HepG2 (cell line): ENCODE results near the gene BLMH. TPM values are rescaled to one million over a fixed set of nuclear protein-coding genes. Genes with fewer than 3 reads are reported as not detected.

ENCODE experiments used
- CENPX ChIP-seq: sonication (generic); formaldehyde crosslinking; IDR thresholded peaks from 2 replicates; pipeline ENCODE4 v1.9.0; 2021; ENCODE audit warnings: mild to moderate bottlenecking, missing genetic modification reagents, moderate library complexity
- ERF ChIP-seq: IDR thresholded peaks from 2 replicates; pipeline ENCODE4 v1.6.1; 2018; ENCODE audit warnings: missing biosample characterization, missing genetic modification reagents
- FOXJ3 ChIP-seq: sonication (generic); formaldehyde crosslinking; IDR thresholded peaks from 2 replicates; pipeline ENCODE4 v1.4.0; 2020; ENCODE audit warnings: missing genetic modification reagents, mild to moderate bottlenecking, borderline replicate concordance
- GATAD2A ChIP-seq: IDR thresholded peaks from 2 replicates; pipeline ENCODE4 v1.6.1; 2016
- GZF1 ChIP-seq: sonication (generic); formaldehyde crosslinking; IDR thresholded peaks from 2 replicates; pipeline ENCODE4 v1.5.1; 2020; ENCODE audit warnings: mild to moderate bottlenecking, missing genetic modification reagents
- KAT7 ChIP-seq: IDR thresholded peaks from 2 replicates; pipeline ENCODE4 v1.6.1; 2018; ENCODE audit warnings: borderline replicate concordance, missing compliant biosample characterization
- NFATC3 ChIP-seq: sonication (generic); formaldehyde crosslinking; IDR thresholded peaks from 2 replicates; pipeline ENCODE4 v1.5.1; 2020; ENCODE audit warnings: mild to moderate bottlenecking, missing genetic modification reagents
- POLR2AphosphoS5 ChIP-seq: IDR thresholded peaks from 2 replicates; pipeline ENCODE4 v1.6.1; 2012; ENCODE audit warnings: low read depth, low read length
- PPARG ChIP-seq: conservative IDR thresholded peaks from 2 replicates; pipeline ENCODE4 v1.6.1; 2016; ENCODE audit warnings: missing biosample characterization, missing genetic modification reagents
- RARG ChIP-seq: sonication (generic); formaldehyde crosslinking; IDR thresholded peaks from 2 replicates; pipeline ENCODE4 v1.4.0; 2020; ENCODE audit warnings: low read depth, mild to moderate bottlenecking, missing genetic modification reagents
- SIN3B ChIP-seq: fragments of 150-350 bp; IDR thresholded peaks from 2 replicates; pipeline ENCODE4 v1.6.1; 2014; ENCODE audit warnings: low read length
- SP140L ChIP-seq: sonication (generic); formaldehyde crosslinking; IDR thresholded peaks from 2 replicates; pipeline ENCODE4 v1.4.0; 2020; ENCODE audit warnings: missing genetic modification reagents, borderline replicate concordance
- ZC3H4 ChIP-seq: sonication (generic); formaldehyde crosslinking; IDR thresholded peaks from 2 replicates; pipeline ENCODE4 v1.4.0; 2020; ENCODE audit warnings: missing genetic modification reagents, borderline replicate concordance
- ZNF549 ChIP-seq: sonication (generic); formaldehyde crosslinking; IDR thresholded peaks from 2 replicates; pipeline ENCODE4 v1.5.0; 2020; ENCODE audit warnings: missing genetic modification reagents
- ZNF562 ChIP-seq: sonication (generic); formaldehyde crosslinking; IDR thresholded peaks from 2 replicates; pipeline ENCODE4 v1.8.0; 2022; ENCODE audit warnings: missing genetic modification reagents, borderline replicate concordance
- ZSCAN29 ChIP-seq: sonication (generic); formaldehyde crosslinking; conservative IDR thresholded peaks from 2 replicates; pipeline ENCODE4 v1.4.0; 2020; ENCODE audit warnings: mild to moderate bottlenecking, missing genetic modification reagents
- polyA plus RNA-seq, 8 experiments: library from polyadenylated mRNA; depleted of rRNA in 3 of 8; stranded (reverse) in 7 of 8; unstranded in 1 of 8; fragments of >200 nt; fragmentation: Illumina TruSeq in 4 of 8; extraction: Trizol in 4 of 8; gene quantifications; 2 replicates each; pipeline versions ENCODE4 v1.2.1 to v1.2.3, GENCODE V29; 2011 to 2016; ENCODE audit warnings: low read depth in 4 of 8, missing spikeins in 1 of 8, mixed read lengths in 1 of 8; ENCODE audit not compliant: insufficient read depth in 1 of 8
- total RNA-seq, 5 experiments: library from RNA; depleted of rRNA; stranded (reverse); fragments of >200 nt; fragmentation: Illumina TruSeq; extraction: Trizol; gene quantifications; 2 replicates each; pipeline ENCODE4 v1.2.3, GENCODE V29; 2016; ENCODE audit warnings: low read depth in 1 of 5
- TF ChIP-seq, protein P1 (sequence below): sonication (generic); formaldehyde crosslinking; IDR thresholded peaks from 2 replicates; pipeline ENCODE4 v1.8.1; 2023; ENCODE audit warnings: mild to moderate bottlenecking, missing genetic modification reagents
- TF ChIP-seq, protein P2 (sequence below): sonication (generic); formaldehyde crosslinking; conservative IDR thresholded peaks from 2 replicates; pipeline ENCODE4 v1.4.0; 2020; ENCODE audit warnings: missing genetic modification reagents
- TF ChIP-seq, protein P3 (sequence below): sonication (generic); formaldehyde crosslinking; IDR thresholded peaks from 2 replicates; pipeline ENCODE4 v1.9.0; 2021; ENCODE audit warnings: missing genetic modification reagents, borderline replicate concordance
- TF ChIP-seq, protein P4 (sequence below): sonication (generic); formaldehyde crosslinking; IDR thresholded peaks from 2 replicates; pipeline ENCODE4 v1.4.0; 2020; ENCODE audit warnings: missing genetic modification reagents
- TF ChIP-seq, protein P5 (sequence below): sonication (generic); formaldehyde crosslinking; IDR thresholded peaks from 2 replicates; pipeline ENCODE4 v1.4.0; 2020; ENCODE audit warnings: missing genetic modification reagents, borderline replicate concordance

BLMH gene
- total and polyA plus RNA-seq, 2 of the 13 experiments (the other 11 are each of a cell fraction or from before 2014, with no cell fraction given) = 12.1 to 41.0 TPM

DNA sequence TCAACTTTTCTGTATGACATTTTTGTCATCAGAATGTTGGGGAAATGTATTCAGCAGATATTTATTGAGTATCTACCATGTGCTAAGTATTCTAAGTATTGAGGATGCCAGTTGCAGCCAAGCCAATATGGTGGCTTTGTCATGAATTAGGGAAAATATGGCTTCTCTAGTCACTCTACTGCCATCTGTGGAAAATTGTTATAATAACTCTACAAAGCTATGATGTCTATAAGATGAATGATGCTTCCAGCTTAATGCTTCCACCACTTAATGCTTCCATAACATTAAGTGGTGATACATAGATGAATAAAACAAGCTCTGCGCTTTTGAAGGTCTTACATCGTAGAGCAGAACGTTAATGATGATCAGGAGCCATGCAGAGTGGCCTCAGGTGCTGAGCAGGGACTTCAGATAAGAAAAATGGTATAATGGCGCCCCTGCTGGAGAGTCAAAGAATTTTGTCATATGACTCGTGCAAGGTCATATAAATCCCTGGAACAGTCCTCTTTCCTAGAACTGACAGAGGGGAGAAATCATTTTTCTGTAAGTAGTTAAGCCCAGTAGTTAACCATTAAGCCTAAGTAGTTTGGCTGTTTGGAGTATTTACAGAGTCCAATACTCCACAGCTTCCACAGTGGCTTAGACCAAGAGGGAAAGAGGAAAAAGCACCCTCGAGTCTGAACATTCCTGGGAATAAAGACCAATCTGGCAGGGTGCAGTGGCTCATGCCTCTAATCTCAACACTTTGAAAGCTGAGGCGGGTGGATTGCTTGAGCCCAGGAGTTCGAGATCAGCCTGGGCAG is 44.8 kb upstream of the BLMH start (continued):
- TF ChIP-seq, protein P1, sequence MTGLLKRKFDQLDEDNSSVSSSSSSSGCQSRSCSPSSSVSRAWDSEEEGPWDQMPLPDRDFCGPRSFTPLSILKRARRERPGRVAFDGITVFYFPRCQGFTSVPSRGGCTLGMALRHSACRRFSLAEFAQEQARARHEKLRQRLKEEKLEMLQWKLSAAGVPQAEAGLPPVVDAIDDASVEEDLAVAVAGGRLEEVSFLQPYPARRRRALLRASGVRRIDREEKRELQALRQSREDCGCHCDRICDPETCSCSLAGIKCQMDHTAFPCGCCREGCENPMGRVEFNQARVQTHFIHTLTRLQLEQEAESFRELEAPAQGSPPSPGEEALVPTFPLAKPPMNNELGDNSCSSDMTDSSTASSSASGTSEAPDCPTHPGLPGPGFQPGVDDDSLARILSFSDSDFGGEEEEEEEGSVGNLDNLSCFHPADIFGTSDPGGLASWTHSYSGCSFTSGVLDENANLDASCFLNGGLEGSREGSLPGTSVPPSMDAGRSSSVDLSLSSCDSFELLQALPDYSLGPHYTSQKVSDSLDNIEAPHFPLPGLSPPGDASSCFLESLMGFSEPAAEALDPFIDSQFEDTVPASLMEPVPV (CRISPR knock-in tag) = no peak
- TF ChIP-seq SIN3B (no peak), GATAD2A (CRISPR knock-in tag) (peak; percentile 86), NFATC3 (CRISPR knock-in tag) (no peak), ZNF549 (CRISPR knock-in tag) (no peak), ZC3H4 (no peak), KAT7 (CRISPR knock-in tag) (no peak), FOXJ3 (CRISPR knock-in tag) (peak; percentile 47; the same call in 1 of the 2 replicates), PPARG (peak; percentile 84), ZSCAN29 (CRISPR knock-in tag) (no peak), ERF (CRISPR knock-in tag) (peak; percentile 50; the same call in 1 of the 2 replicates), CENPX (CRISPR knock-in tag) (no peak), GZF1 (CRISPR knock-in tag) (no peak), ZNF562 (CRISPR knock-in tag) (no peak), SP140L (CRISPR knock-in tag) (peak; percentile 70; the same call in 1 of the 2 replicates), RARG (CRISPR knock-in tag) (no peak), POLR2AphosphoS5 (peak; percentile 86)
- TF ChIP-seq, protein P2, sequence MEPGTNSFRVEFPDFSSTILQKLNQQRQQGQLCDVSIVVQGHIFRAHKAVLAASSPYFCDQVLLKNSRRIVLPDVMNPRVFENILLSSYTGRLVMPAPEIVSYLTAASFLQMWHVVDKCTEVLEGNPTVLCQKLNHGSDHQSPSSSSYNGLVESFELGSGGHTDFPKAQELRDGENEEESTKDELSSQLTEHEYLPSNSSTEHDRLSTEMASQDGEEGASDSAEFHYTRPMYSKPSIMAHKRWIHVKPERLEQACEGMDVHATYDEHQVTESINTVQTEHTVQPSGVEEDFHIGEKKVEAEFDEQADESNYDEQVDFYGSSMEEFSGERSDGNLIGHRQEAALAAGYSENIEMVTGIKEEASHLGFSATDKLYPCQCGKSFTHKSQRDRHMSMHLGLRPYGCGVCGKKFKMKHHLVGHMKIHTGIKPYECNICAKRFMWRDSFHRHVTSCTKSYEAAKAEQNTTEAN (CRISPR knock-in tag) = no peak
- TF ChIP-seq, protein P3, sequence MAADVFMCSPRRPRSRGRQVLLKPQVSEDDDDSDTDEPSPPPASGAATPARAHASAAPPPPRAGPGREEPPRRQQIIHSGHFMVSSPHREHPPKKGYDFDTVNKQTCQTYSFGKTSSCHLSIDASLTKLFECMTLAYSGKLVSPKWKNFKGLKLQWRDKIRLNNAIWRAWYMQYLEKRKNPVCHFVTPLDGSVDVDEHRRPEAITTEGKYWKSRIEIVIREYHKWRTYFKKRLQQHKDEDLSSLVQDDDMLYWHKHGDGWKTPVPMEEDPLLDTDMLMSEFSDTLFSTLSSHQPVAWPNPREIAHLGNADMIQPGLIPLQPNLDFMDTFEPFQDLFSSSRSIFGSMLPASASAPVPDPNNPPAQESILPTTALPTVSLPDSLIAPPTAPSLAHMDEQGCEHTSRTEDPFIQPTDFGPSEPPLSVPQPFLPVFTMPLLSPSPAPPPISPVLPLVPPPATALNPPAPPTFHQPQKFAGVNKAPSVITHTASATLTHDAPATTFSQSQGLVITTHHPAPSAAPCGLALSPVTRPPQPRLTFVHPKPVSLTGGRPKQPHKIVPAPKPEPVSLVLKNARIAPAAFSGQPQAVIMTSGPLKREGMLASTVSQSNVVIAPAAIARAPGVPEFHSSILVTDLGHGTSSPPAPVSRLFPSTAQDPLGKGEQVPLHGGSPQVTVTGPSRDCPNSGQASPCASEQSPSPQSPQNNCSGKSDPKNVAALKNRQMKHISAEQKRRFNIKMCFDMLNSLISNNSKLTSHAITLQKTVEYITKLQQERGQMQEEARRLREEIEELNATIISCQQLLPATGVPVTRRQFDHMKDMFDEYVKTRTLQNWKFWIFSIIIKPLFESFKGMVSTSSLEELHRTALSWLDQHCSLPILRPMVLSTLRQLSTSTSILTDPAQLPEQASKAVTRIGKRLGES (CRISPR knock-in tag) = no peak
- TF ChIP-seq, protein P4, sequence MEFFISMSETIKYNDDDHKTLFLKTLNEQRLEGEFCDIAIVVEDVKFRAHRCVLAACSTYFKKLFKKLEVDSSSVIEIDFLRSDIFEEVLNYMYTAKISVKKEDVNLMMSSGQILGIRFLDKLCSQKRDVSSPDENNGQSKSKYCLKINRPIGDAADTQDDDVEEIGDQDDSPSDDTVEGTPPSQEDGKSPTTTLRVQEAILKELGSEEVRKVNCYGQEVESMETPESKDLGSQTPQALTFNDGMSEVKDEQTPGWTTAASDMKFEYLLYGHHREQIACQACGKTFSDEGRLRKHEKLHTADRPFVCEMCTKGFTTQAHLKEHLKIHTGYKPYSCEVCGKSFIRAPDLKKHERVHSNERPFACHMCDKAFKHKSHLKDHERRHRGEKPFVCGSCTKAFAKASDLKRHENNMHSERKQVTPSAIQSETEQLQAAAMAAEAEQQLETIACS = no peak
- TF ChIP-seq, protein P5, sequence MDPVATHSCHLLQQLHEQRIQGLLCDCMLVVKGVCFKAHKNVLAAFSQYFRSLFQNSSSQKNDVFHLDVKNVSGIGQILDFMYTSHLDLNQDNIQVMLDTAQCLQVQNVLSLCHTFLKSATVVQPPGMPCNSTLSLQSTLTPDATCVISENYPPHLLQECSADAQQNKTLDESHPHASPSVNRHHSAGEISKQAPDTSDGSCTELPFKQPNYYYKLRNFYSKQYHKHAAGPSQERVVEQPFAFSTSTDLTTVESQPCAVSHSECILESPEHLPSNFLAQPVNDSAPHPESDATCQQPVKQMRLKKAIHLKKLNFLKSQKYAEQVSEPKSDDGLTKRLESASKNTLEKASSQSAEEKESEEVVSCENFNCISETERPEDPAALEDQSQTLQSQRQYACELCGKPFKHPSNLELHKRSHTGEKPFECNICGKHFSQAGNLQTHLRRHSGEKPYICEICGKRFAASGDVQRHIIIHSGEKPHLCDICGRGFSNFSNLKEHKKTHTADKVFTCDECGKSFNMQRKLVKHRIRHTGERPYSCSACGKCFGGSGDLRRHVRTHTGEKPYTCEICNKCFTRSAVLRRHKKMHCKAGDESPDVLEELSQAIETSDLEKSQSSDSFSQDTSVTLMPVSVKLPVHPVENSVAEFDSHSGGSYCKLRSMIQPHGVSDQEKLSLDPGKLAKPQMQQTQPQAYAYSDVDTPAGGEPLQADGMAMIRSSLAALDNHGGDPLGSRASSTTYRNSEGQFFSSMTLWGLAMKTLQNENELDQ (CRISPR knock-in tag) = no peak
